ENCODE measurements around the gene PLXDC1.

The PLXDC1 gene

GRCh38 chr17:39107155-39107554, 44.3 kb downstream of the PLXDC1 start:
- no peak for TF ChIP-seq PPARA (CRISPR knock-in tag; IDR thresholded peaks at IDR 0.05; ENCODE audit: borderline replicate concordance)
- TF ChIP-seq BACH2 (CRISPR knock-in tag; IDR thresholded peaks at IDR 0.05; ENCODE audit: borderline replicate concordance) = no peak
- no peak for TF ChIP-seq SNAI2 (CRISPR knock-in tag; IDR thresholded peaks at IDR 0.05)
- no peak for TF ChIP-seq ESRRG (CRISPR knock-in tag; IDR thresholded peaks at IDR 0.05)
- no peak for TF ChIP-seq CSDC2 (CRISPR knock-in tag; IDR thresholded peaks at IDR 0.05)
- no peak for TF ChIP-seq ZNF565 (CRISPR knock-in tag; conservative IDR thresholded peaks at IDR 0.05; ENCODE audit: low read depth)
- TF ChIP-seq TOX (CRISPR knock-in tag; IDR thresholded peaks at IDR 0.05; ENCODE audit: borderline replicate concordance) = no peak
- TF ChIP-seq RARB (CRISPR knock-in tag; IDR thresholded peaks at IDR 0.05) = no peak
- TF ChIP-seq ISL1 (CRISPR knock-in tag; IDR thresholded peaks at IDR 0.05) = no peak
- TF ChIP-seq ZFP30 (CRISPR knock-in tag; IDR thresholded peaks at IDR 0.05) = no peak
- TF ChIP-seq POU6F1 (CRISPR knock-in tag; IDR thresholded peaks at IDR 0.05; ENCODE audit: borderline replicate concordance, low read depth) = no peak
- TF ChIP-seq TSHZ2 (CRISPR knock-in tag; IDR thresholded peaks at IDR 0.05) = no peak
- no peak for TF ChIP-seq GLIS3 (CRISPR knock-in tag; IDR thresholded peaks at IDR 0.05)
- TF ChIP-seq ZNF8 (CRISPR knock-in tag; IDR thresholded peaks at IDR 0.05) = no peak
- TF ChIP-seq ZNF70 (CRISPR knock-in tag; IDR thresholded peaks at IDR 0.05) = no peak
- TF ChIP-seq ZFP3 (CRISPR knock-in tag; IDR thresholded peaks at IDR 0.05) = no peak
- TF ChIP-seq, protein P1, sequence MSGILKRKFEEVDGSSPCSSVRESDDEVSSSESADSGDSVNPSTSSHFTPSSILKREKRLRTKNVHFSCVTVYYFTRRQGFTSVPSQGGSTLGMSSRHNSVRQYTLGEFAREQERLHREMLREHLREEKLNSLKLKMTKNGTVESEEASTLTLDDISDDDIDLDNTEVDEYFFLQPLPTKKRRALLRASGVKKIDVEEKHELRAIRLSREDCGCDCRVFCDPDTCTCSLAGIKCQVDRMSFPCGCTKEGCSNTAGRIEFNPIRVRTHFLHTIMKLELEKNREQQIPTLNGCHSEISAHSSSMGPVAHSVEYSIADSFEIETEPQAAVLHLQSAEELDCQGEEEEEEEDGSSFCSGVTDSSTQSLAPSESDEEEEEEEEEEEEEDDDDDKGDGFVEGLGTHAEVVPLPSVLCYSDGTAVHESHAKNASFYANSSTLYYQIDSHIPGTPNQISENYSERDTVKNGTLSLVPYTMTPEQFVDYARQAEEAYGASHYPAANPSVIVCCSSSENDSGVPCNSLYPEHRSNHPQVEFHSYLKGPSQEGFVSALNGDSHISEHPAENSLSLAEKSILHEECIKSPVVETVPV (CRISPR knock-in tag; IDR thresholded peaks at IDR 0.05) = no peak
- ATAC-seq = no peak

GRCh38 chr17:39105705-39106104, 45.7 kb downstream of the PLXDC1 start:
- no peak for ATAC-seq
- TF ChIP-seq CSDC2 (CRISPR knock-in tag; IDR thresholded peaks at IDR 0.05) (no peak), PATZ1 (CRISPR knock-in tag; IDR thresholded peaks at IDR 0.05; ENCODE audit: borderline replicate concordance) (no peak), ZC3H10 (CRISPR knock-in tag; IDR thresholded peaks at IDR 0.05) (no peak), ZFP30 (CRISPR knock-in tag; IDR thresholded peaks at IDR 0.05) (no peak), ISL1 (CRISPR knock-in tag; IDR thresholded peaks at IDR 0.05) (no peak), TOX (CRISPR knock-in tag; IDR thresholded peaks at IDR 0.05; ENCODE audit: borderline replicate concordance) (no peak), GLIS3 (CRISPR knock-in tag; IDR thresholded peaks at IDR 0.05) (no peak), ESRRG (CRISPR knock-in tag; IDR thresholded peaks at IDR 0.05) (no peak), SNAI2 (CRISPR knock-in tag; IDR thresholded peaks at IDR 0.05) (no peak), TSHZ2 (CRISPR knock-in tag; IDR thresholded peaks at IDR 0.05) (no peak)

DNA sequence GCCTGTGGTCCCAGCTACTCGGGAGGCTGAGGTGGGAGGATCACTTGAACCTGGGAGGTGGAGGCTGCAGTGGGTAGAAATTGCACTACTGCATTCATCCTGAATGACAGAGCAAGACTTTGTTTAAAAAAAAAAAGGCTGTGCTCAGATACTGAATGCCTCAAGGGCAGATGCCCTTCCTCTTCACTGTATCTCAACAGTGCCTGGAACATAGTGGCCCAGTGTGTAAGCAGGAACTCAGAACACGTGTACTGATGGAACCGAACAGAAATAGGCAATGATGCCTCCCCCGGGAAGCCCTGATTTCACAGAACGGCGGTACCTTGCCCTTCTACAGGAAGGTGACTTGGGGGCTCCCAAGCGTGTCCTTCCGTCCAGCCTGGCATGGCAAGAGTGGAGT, 46.8 kb downstream of the PLXDC1 start:
- no peak for ATAC-seq
- TF ChIP-seq TSHZ2 (CRISPR knock-in tag; IDR thresholded peaks at IDR 0.05) (no peak), PATZ1 (CRISPR knock-in tag; IDR thresholded peaks at IDR 0.05; ENCODE audit: borderline replicate concordance) (no peak), BACH2 (CRISPR knock-in tag; IDR thresholded peaks at IDR 0.05; ENCODE audit: borderline replicate concordance) (no peak), ZFP3 (CRISPR knock-in tag; IDR thresholded peaks at IDR 0.05) (no peak)
- TF ChIP-seq, protein P1 (CRISPR knock-in tag; IDR thresholded peaks at IDR 0.05) = no peak

Data from SK-N-SH treated with all-trans-retinoic acid at 6 μM for 48 hours (cell line).